AG09309 (cell line): ENCODE measurements around the gene PRELID1.

ENCODE experiments used
- DNase-seq: peaks from one replicate; pipeline ENCODE4 v3.0.0-alpha.2; 2010; ENCODE audit warnings: low read depth
- H3K4me3 ChIP-seq: 2 replicates; pipeline ENCODE4 v1.5.1; 2011; ENCODE audit warnings: mild to moderate bottlenecking, low read depth, low read length, moderate library complexity; ENCODE audit not compliant: control insufficient read depth
- TF ChIP-seq, protein P1 (sequence below): IDR thresholded peaks from 2 replicates; pipeline ENCODE4 v1.5.1; 2011; ENCODE audit warnings: mild to moderate bottlenecking, low read depth, low read length, inconsistent platforms; ENCODE audit not compliant: insufficient read depth, control insufficient read depth; ENCODE audit errors: missing control alignments

The PRELID1 gene

DNA sequence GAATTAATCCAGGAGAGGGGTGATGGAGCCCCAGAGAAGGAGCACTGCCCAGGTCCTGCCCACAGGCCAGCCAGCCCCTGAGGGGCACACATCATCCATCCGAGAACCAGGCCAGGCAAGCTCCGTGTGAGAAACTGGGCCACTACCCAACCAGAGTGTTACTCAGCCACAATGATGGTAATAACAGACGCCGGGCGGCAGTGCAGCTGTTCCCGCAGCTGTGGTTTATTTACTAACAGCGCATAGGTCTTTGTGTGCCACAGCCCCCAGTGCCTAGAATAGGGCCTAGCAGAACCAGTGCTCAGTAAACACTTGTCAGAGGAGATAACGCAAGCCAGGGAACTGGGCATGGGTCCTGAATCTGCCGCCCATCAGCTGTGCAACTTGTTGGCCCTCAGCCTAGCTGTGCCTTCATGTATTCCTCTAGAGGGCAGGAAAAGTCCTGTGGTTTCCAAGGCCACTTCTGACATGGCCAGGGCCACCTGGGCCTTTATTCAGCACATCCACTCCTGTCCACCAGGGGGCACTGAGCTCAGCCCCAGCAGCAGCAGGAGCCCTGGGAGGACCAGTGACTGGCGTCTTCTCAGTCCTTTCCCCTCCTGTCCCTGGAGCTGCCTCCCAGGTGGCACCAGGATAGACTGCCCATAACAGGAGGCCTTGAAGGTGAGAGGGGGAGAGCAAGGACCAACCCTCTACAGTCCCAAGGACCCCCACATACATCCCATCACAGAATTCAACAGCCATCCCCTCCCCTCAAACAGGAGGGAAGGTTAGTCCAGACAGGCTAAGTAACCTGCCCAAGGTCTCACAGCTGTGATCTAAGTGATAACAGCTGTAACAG is 6.0 kb downstream of the PRELID1 start:
- no peak for DNase-seq
- TF ChIP-seq, protein P1, sequence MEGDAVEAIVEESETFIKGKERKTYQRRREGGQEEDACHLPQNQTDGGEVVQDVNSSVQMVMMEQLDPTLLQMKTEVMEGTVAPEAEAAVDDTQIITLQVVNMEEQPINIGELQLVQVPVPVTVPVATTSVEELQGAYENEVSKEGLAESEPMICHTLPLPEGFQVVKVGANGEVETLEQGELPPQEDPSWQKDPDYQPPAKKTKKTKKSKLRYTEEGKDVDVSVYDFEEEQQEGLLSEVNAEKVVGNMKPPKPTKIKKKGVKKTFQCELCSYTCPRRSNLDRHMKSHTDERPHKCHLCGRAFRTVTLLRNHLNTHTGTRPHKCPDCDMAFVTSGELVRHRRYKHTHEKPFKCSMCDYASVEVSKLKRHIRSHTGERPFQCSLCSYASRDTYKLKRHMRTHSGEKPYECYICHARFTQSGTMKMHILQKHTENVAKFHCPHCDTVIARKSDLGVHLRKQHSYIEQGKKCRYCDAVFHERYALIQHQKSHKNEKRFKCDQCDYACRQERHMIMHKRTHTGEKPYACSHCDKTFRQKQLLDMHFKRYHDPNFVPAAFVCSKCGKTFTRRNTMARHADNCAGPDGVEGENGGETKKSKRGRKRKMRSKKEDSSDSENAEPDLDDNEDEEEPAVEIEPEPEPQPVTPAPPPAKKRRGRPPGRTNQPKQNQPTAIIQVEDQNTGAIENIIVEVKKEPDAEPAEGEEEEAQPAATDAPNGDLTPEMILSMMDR, result peak; percentile 88

DNA sequence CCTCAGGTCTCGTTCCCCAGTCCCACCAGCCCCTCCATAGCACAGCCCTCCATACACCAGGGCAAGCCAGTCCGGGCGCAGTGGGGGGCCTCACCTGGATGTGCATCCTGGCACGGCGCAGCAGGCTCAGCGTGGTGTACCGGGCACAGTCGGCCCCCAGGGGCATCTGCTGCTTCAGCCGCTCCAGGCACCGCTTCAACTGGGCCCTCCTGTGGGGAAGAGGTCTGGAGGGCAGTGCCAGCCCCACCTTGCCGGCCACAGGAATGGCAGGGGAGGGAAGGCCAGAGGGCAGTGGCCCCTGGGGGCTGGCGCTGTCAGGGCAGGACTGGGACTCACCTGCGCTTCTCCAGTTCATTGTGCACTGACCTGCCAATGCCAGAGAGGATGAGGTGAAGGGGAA is 6.7 kb downstream of the PRELID1 start:
- DNase-seq, result no peak
- H3K4me3 ChIP-seq, result peak overlapping the region; percentile 63

More for the DNA sequence above, 6.0 kb downstream of the PRELID1 start:
- no peak overlapping the region for H3K4me3 ChIP-seq

DNA sequence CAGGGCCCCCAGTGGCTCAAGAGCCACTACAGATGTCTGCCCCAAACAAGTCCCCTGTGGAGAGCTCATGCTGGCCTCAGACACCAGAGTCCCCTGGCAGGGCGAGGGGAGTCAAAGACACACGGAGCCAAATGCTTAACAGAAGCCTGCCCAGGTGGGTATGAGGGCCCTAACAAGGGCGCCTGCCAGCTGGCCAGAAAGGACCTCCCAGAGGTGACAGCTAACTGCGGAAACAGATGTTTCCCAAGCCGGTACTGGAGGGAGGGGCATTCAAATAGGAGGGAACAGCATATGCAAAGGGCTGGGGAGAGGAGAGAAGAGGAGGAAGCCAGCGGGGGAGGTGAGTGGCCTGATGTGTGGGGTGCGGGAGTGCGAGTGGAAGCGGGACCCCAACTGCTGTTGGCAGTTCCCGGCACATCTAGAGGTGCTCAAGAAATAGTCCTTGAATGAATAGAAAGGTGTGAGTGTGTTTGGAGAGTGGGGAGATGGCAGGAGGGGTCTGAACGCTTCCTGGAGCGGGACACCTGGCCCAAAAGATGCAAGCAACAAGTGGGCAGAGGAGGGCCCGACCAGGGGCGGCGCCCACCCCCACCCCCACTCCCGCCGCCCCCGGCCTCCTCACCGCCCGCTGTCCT is 7.3 kb downstream of the PRELID1 start:
- TF ChIP-seq, protein P1, result no peak
- DNase-seq, result no peak
- peak overlapping the region; percentile 63 for H3K4me3 ChIP-seq

More for the DNA sequence above, 6.7 kb downstream of the PRELID1 start:
- TF ChIP-seq, protein P1, result no peak

DNA sequence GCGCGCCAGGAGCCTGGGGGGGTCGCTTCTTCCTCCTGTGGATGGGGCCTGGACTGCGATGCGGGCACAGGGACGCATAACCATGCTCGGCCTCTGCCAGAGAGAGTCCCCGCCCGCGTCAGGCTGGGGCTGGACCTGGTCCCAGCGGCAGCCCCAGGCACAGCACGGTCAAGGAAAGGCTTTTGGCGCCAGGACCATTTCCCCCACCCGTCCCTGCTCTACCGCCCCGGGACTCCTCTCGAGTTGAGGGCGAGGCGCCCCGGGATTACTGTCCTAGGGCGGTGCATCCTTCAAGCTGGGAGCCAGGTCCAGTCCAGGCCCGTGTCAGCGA is 7.8 kb downstream of the PRELID1 start:
- H3K4me3 ChIP-seq, result peak overlapping the region; percentile 63
- TF ChIP-seq, protein P1, result no peak
- no peak for DNase-seq

DNA sequence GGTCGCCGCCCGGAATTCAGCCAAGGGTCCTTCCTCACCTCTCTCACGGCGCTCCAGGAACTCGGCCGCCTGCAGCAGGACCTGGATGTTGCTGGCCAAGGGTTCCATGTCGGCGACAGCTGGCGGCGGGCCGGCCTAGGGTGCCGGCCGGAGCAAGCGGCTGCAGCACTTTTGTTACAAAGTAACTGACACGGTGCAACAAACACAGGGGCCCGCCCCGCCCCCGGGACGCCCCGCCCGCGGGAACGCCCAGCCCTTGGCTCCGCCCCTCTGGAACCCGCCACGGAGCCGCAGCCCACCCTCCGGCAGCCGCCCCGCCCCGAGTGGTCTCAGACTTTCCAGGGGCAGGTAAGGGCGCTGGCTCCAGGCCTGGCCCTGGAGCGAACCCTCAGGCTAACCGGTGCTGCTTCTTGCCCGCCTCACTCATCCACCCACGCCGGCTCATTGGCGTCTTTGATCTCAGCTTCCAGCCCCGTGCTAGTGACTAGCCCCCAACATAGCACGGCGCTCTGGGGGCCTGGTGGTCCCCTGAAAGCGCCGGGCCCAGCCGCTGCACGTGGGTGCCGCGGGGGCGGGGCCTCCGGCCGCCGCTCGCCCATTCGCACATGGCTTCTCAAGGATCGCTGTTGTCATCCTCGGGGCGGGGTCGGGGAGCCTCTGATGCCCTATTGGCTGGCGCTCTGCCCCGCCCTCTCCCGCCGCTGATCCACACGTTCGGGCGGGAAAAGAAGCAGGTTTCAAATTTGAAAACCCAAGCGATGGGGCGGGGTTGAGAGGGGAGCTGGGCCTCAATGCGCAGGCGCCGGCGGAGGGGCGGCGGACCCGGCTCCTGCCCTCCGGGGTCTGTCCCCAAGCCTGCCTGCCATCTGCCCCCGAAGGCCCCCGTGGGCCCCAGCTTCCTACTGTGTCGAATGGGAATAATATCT is 8.4 kb downstream of the PRELID1 start, which contains the start of gene MXD3:
MXD3 (minus strand) TSS at position 176 of the 926 bp plus-strand sequence; CDS start at position 108, 68 bp downstream.
- H3K4me3 ChIP-seq, result peak within 1 kb of the TSS; percentile 63
- TF ChIP-seq, protein P1, result no peak
- peak; percentile 49 for DNase-seq

DNA sequence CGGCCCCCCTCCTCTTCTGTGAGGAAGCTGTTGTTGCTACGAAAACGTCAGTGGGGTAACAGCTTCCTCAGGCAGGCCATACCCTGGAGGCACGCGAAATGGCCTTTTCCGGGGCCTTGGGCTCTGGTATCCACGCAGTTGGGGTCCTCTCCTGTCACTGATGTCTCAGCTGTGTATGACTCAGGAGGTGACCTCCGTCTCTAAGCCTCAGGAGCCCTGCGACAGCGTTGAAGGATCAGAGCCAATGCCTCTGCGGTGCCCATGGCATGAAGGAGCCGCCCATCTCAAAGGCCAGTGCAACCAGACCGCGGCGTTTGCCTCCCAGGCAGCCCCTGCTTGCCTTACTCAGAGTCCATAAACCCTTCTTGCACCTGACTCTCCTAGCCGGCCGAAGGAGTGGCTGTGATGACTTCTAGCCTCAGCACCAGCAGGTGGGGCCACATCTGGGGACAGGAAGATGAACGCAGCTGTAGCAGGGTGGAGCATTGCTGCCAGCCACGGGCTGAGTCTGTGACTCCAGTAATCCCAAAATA is 9.1 kb downstream of the PRELID1 start:
- peak overlapping the region; percentile 2 for H3K4me3 ChIP-seq
- no peak for DNase-seq
- TF ChIP-seq, protein P1, result no peak
